ENCODE measurements around the gene ZNF665.
A peak's percentile ranks its signal among the peaks of the same experiment; 100 is the strongest.
"Not testable (repeated sequence)": the region's sequence is repeated elsewhere in the genome, so short reads cannot be mapped to it uniquely, and the experiment has no call there.

ZNF665 gene

DNA sequence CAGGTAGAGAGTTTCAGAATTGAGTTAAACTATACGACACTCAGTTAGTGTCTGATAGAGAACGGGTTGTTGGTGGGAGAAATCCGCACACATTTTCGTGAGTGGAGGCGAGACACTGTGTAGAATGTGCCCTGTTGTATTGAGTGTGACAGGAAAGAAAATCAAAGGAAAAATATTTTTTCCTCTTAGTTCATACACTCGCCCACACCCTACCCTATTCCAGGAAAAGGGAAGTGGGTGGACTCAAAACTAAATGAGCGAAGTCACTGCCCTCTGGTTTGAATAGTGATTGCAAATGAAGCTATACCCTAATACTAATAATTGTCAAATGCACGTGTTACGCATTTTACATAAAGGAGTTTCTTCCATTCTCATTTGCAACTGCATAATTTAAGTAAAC is 36.3 kb downstream of the ZNF665 start:
- DNase-seq: peak; percentile 67

GRCh38 chr19:53147645-53148044 is 45.5 kb downstream of the ZNF665 start:
- DNase-seq: peak; percentile 17

DNA sequence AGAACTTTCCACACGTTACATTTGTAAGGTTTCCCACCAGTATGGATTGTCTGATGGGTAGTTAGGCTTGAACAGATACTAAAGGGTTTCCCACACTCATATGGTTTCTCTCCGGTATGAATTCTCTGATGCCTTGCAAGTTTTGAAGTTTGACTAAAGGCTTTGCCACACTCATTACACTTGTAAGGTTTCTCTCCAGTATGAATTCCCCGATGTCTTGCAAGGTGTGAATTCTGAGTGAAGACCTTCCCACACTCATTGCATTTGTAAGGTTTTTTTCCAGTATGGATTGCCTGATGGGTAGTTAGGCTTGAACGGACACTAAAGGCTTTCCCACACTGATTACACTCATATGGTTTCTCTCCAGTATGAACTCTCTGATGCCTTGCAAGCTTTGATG is 52.8 kb downstream of the ZNF665 start:
- DNase-seq: no peak

GRCh38 chr19:53136432-53136831 is 56.7 kb downstream of the ZNF665 start:
- DNase-seq: no peak

DNA sequence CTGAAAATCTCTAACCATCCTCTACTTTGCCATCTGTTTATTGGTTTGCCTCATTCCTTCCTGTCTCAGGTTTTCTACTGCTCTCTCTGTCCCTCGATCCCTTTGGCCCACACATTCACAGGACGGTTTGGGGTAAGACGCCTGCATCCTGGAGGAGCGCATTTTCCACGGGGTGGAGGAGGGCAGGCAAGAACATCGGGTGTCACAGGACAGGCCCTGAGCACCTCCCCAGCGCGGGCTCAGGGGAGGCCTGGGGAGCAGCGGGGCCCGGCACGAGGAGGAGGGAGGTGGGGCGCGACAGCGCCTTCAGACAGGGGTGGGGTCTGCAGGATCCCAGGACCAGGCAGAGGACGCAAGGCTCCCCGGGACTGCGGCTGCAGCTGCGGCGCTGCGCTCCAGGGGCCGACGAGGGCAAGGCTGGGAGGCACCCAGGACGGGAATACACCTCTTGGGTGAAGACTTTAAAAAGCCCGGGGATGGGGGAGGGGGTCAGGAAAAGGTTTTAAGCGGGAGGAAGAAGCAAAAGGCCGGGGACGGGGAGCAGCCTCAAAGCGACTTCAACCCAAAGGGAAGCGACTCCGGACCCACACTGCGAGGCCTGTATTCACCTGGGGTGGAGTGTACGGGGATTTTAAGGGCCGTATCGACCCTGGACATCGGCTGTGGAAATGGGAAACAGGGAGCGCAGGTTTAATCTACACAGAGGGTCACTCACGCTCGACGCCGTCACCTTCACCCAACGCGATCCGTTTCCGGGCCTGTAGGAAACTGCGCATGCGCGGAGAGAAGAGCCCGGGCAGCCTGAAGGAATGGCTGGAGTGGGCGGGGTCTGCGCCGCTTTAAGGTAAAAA is 60.8 kb downstream of the ZNF665 start, which contains the start of gene ZNF415:
Gene ZNF415 (minus strand): TSS at position 770 of the 851 bp plus-strand sequence. CDS start 10,234 bp downstream, outside the sequence.
- peak; percentile 70 for DNase-seq

GRCh38 chr19:53131727-53132126 is 61.4 kb downstream of the ZNF665 start:
- DNase-seq: no peak

DNA sequence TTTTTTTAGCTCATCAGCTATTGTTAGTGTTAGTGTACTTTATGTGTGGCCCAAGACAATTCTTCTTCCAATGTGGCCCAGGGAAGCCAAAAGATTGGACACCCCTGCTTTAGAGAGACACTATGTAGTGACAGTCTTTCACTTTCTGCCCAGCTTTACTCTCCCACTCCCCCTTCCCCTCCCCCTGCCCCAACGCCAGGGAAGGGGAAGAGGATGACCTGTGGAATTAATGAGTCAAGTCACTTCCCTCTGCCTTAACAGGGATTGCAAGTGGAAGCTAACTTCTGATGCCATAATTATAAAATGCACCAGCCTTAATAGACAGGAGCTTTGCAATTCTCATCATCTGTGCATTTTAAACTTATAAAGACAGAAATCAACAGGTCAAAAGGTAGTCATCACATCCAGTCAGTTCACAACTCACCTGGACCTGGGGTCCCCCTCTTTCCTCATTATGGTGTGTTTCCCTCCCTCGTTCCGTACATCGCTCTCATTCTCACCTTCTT is 62.0 kb downstream of the ZNF665 start:
- peak; percentile 42 for DNase-seq

- no peak for DNase-seq
Observed at GRCh38 chr19:53130506-53130905, 62.7 kb downstream of the ZNF665 start.

DNA sequence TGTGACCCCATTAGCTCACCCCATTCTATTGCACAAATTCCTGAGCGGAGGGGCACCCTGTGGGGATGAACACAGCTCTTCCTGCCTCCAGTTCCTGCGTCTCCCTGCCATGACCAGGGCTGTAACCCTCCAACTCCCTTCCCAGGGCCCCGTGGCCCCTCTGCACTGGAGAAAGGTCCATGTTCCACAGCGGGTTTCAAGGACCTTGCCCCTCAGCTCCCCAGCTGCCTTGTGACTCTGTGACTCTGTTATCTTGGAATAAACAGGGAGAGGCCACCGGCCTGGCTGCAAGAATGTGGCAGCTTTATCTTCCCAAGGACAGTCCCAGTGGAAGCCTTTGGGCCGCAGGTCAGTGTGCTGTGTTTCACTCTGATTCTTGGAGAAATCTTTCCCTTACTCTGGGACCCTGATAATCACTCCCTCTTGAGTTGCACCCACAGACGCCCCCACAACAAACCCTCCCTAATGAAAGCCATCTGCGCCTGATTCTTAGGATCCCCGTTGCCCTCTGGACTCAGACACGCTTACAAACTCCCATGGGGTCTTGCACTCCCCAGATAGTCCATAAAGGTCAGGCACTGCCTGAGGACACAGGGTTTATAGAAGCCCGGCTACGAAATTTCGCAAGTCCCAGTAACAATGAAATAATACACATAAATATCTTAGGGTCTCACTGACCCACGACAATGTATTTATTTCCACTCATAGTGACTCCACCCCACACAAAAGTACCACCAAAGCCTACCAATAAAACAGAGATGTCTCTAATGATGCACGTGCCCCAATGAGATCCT is 66.2 kb downstream of the ZNF665 start:
- DNase-seq: not testable (repeated sequence)

- DNase-seq: no peak
Observed at GRCh38 chr19:53123400-53123799, 69.8 kb downstream of the ZNF665 start.
